ENCODE data around the gene EMC9. TPM values are rescaled to one million over a fixed set of nuclear protein-coding genes. Genes with fewer than 3 reads are reported as not detected.
A peak's percentile ranks its signal among the peaks of the same experiment; 100 is the strongest.

EMC9 gene
- total RNA-seq, 1 experiment from 2014 or later, result 42.0 TPM

GRCh38 chr14:24186831-24187538 lies 45.6 kb upstream of the EMC9 start:
- Histone ChIP-seq H3K36me3 (ENCODE audit: control insufficient read depth in 1 of 2, insufficient read depth in 2 of 2, low read length in 2 of 2) (peaks cover 33 to 39% of the 10 kb centered on the region in 2 experiments; a peak in 3 of 4 replicates), H3K27ac (ENCODE audit: low read depth, low read length) (no peak overlapping the region; the same call in 1 of the 2 replicates), H3K9me2 (ENCODE audit: insufficient read depth) (no peaks in the 10 kb centered on the region), H3K79me2 (ENCODE audit: insufficient read depth, low read length) (peaks cover 40% of the 10 kb centered on the region), H4K20me1 (ENCODE audit: insufficient read depth) (no peaks in the 10 kb centered on the region), H2AFZ (ENCODE audit: low read depth, low read length, poor library complexity, severe bottlenecking) (no peak overlapping the region), H3K4me3 (replicated peaks in 1 of 2; ENCODE audit: low read depth in 1 of 2, low read length in 2 of 2) (peak overlapping the region; percentile 89 to 94), H3K27me3 (ENCODE audit: insufficient read depth, low read length) (no peaks in the 10 kb centered on the region), H3K9me3 (ENCODE audit: control insufficient read depth in 1 of 2, insufficient read depth in 1 of 2, low read depth in 1 of 2, low read length in 2 of 2) (no peaks in the 10 kb centered on the region), H3K4me2 (ENCODE audit: low read length) (peak overlapping the region; percentile 91; the same call in 1 of the 2 replicates), H3K4me1 (ENCODE audit: control insufficient read depth in 1 of 2, insufficient read depth in 2 of 2, low read length in 2 of 2) (peaks cover 16 to 17% of the 10 kb centered on the region in 2 experiments), H3K9ac (ENCODE audit: low read length) (no peak overlapping the region)
- RAD21 ChIA-PET (ENCODE audit: low non-redundant PET in 1 of 2, low total read pairs in 2 of 2, uncharacterized antibody in 2 of 2, unreplicated experiment in 2 of 2), result no interaction called here
- CTCF ChIA-PET, result no interaction called here
- BruUV-seq (replicated peaks), result no TSS peak
- ATAC-seq, result no peak
- intact Hi-C loops (cut with micrococcal nuclease), result no loop called here
- POLR2A ChIA-PET, result no interaction called here
- TF ChIP-seq FOSL1 (IDR thresholded peaks at IDR 0.05; ENCODE audit: low read depth) (no peak), TCF7L2 (IDR thresholded peaks at IDR 0.05; ENCODE audit: borderline replicate concordance, extremely low read depth, insufficient read depth, insufficient read length) (no peak), CEBPB (IDR thresholded peaks at IDR 0.05; ENCODE audit: low read depth) (no peak), CBX3 (IDR thresholded peaks at IDR 0.05; ENCODE audit: low read depth) (no peak), SRF (IDR thresholded peaks at IDR 0.05; ENCODE audit: low read depth) (no peak), CTCF (IDR thresholded peaks at IDR 0.05 in 2 of 3, conservative IDR thresholded peaks at IDR 0.05 in 1 of 3; ENCODE audit: borderline replicate concordance in 1 of 3, insufficient read depth in 1 of 3, low read depth in 2 of 3, low read length in 2 of 3) (no peak), MAX (IDR thresholded peaks at IDR 0.05) (no peak), EZH2phosphoT487 (IDR thresholded peaks at IDR 0.05; ENCODE audit: borderline replicate concordance) (no peak), EGR1 (IDR thresholded peaks at IDR 0.05; ENCODE audit: low read depth) (no peak), POLR2A (IDR thresholded peaks at IDR 0.05; ENCODE audit: borderline replicate concordance, extremely low read depth, insufficient read depth, insufficient read length) (no peak), REST (IDR thresholded peaks at IDR 0.05; ENCODE audit: low read depth) (no peak), JUND (IDR thresholded peaks at IDR 0.05) (no peak)
- DNase-seq (ENCODE audit: low read depth, low spot score), result no peak
